GM23248 (cell line): Measurements from ENCODE around the gene TELO2. TPM values are rescaled to one million over a fixed set of nuclear protein-coding genes. Genes with fewer than 3 reads are reported as not detected.

ENCODE experiments used
- DNase-seq: peaks from one replicate; pipeline ENCODE4 v3.0.0-alpha.2; 2015
- H2AFZ ChIP-seq: fragments of 200-600 bp; sonication (generic); 2 replicates; pipeline ENCODE4 v1.6.1; 2016; ENCODE audit warnings: antibody characterized with exemption
- H3F3A ChIP-seq: fragments of 200-600 bp; sonication (generic); 2 replicates; pipeline ENCODE4 v1.6.1; 2016; ENCODE audit warnings: mild to moderate bottlenecking, antibody characterized with exemption, mixed run types; ENCODE audit not compliant: insufficient read depth
- H3K27ac ChIP-seq: fragments of 200-600 bp; sonication (generic); 2 replicates; pipeline ENCODE4 v1.5.1; 2016; ENCODE audit warnings: mild to moderate bottlenecking
- H3K27me3 ChIP-seq: fragments of 200-600 bp; sonication (generic); replicated peaks from 2 replicates; pipeline ENCODE4 v1.6.1; 2016; ENCODE audit warnings: mild to moderate bottlenecking; ENCODE audit not compliant: insufficient read depth
- H3K36me3 ChIP-seq: fragments of 200-600 bp; sonication (generic); 2 replicates; pipeline ENCODE4 v1.6.1; 2016; ENCODE audit warnings: low read depth, mild to moderate bottlenecking
- H3K4me1 ChIP-seq: fragments of 200-600 bp; sonication (generic); 2 replicates; pipeline ENCODE4 v1.6.1; 2016; ENCODE audit warnings: mild to moderate bottlenecking; ENCODE audit not compliant: insufficient read depth
- H3K4me2 ChIP-seq: fragments of 200-600 bp; sonication (generic); one replicate; pipeline ENCODE4 v1.6.1; 2016; ENCODE audit warnings: mild to moderate bottlenecking; ENCODE audit not compliant: unreplicated experiment
- H3K4me3 ChIP-seq: fragments of 200-600 bp; sonication (generic); 2 replicates; pipeline ENCODE4 v1.5.1; 2016; ENCODE audit warnings: mild to moderate bottlenecking
- H3K79me2 ChIP-seq: fragments of 200-600 bp; sonication (generic); 2 replicates; pipeline ENCODE4 v1.6.1; 2016; ENCODE audit warnings: mild to moderate bottlenecking; ENCODE audit not compliant: insufficient read depth
- H3K9ac ChIP-seq: fragments of 200-600 bp; sonication (generic); 2 replicates; pipeline ENCODE4 v1.6.1; 2016; ENCODE audit warnings: mild to moderate bottlenecking
- H3K9me2 ChIP-seq: fragments of 200-600 bp; sonication (generic); 2 replicates; pipeline ENCODE4 v1.6.1; 2016; ENCODE audit warnings: mixed run types, mild to moderate bottlenecking, moderate library complexity; ENCODE audit not compliant: insufficient read depth
- H3K9me3 ChIP-seq: fragments of 200-600 bp; sonication (generic); one replicate; pipeline ENCODE4 v1.6.1; 2017; ENCODE audit warnings: low read depth
- H4K20me1 ChIP-seq: fragments of 200-600 bp; sonication (generic); 2 replicates; pipeline ENCODE4 v1.6.0; 2016; ENCODE audit not compliant: insufficient read depth
- EZH2 ChIP-seq: fragments of 200-600 bp; sonication (generic); IDR thresholded peaks from 2 replicates; pipeline ENCODE4 v1.6.1; 2018; ENCODE audit warnings: antibody characterized with exemption, mild to moderate bottlenecking; ENCODE audit not compliant: insufficient read depth, poor library complexity, severe bottlenecking
- EZH2phosphoT487 ChIP-seq: fragments of 200-600 bp; sonication (generic); IDR thresholded peaks from 2 replicates; pipeline ENCODE4 v1.6.1; 2018; ENCODE audit warnings: antibody characterized with exemption, moderate library complexity, mild to moderate bottlenecking, low read depth; ENCODE audit not compliant: insufficient read depth
- WGBS, 2 experiments: methylation state at CpG; one replicate each; pipeline ENCODE4 v1.1.6; 2015 to 2017; ENCODE audit warnings: low lambda C conversion rate in 2 of 2, low coverage in 1 of 2; ENCODE audit errors: missing lambda C conversion rate in 2 of 2; 5-methylcytosine and 5-hydroxymethylcytosine counted together
- in situ Hi-C: fragments of 300-500 bp; cut with MboI; formaldehyde crosslinking; loops from 2 replicates; pipeline ENCODE4 v1.15.0; 2020
- polyA plus RNA-seq: library from polyadenylated mRNA; unstranded; fragments of >200 nt; fragmentation: Nextera tagmentation; extraction: Ambion mirVana; gene quantifications from 2 replicates; pipeline ENCODE4 v1.2.1, GENCODE V29; 2016
- total RNA-seq: library from RNA; depleted of rRNA; stranded (reverse); fragments of >200 nt; shearing (Covaris generic); gene quantifications from 2 replicates; pipeline ENCODE4 v1.2.3, GENCODE V29; 2014

TELO2 gene
- total and polyA plus RNA-seq, 2 experiments from 2014 or later: 29.3 to 30.5 TPM

DNA sequence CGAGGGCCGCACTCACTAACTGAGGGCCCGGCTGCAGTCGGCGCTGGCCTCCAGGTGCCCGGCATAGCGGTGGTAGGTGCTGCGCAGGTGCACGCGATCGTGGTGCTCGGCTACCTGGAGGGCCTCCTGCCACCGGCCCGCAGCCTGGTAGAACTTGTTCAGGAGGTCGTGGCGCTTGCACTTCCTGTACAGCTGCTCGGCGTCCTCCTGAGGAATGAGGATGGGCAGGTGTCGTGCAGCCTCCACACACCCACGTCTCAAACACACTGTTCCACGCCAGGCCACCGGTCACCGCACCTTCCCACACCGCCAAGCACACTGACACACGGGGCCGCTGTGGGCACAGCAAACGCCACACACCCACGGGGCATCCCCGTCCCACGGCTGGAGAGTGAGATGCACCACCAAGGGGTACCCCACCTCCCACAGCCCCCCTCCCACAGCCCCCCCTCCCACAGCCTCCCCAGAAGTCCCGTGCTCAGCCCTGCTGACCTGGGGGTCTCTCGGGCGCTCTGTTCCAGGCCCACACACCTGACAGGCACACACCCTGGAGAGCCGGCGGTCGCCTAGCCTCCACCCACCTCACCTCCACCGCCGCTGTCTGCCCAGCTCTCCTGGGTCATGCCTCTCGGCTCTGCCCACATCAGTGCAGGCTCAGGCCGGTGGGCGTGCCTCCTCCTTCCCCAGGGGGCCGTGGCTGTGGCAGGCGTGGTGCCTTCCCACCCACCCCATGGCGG, 32.9 kb downstream of the TELO2 start:
- in situ Hi-C loops: no loop called here

DNA sequence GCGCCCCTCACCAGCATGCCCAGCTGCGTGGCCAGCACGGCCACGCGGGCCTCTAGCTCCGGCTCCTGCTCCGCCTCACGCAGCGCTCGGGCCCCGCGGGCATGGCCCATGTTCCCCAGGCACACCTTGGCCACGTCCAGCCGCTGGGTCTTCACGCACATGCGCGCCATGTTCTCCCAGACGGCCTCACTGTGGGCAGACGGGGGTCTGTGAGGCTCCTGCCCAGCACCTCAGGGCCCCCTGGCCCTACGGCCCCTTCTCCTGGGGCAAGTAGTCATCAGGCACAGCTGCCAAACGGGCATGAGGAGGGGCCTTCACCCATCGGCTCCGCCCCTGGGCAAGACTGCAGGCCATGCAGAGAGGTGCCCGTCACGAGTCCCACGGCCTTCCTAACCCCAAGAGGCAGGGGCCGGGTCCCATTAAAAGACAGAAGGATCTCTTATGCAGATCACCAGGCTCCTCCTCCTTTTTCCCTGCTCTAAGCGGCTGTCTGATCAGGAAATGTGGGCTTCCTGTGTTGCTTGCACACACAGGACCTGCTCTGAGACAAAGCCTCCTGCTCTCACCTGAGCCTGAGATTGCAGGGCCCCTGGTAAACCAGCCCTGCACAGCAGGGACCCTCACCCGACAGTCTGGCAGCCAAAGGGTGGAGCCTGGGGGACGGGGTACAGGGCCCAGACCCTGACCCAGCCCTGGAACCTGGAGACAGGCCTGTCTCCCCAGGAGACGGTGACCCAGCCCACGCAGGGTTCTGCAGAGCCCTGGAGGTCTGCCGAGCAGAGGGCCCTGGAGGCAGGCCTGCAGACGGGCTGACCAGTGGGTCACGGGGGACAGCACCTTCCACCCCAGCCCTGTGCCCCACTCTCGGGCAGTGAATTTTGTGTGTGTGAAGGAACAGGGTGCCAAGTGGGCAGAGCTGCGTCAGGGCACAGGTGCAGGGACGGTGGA, 33.7 kb downstream of the TELO2 start:
- no peak overlapping the region for H2AFZ ChIP-seq

More for the DNA sequence above, 32.9 kb downstream of the TELO2 start:
- no peak overlapping the region for H2AFZ ChIP-seq
- WGBS, 2 experiments: 91 to 95% methylated on average over 32 to 44 of the region's 44 CpGs
- H3K9ac ChIP-seq: no peak overlapping the region
- no peaks in the 10 kb centered on the region for H3K79me2 ChIP-seq
- no peak overlapping the region for H3K27ac ChIP-seq
- H3K9me3 ChIP-seq: no peaks in the 10 kb centered on the region
- H3K4me2 ChIP-seq: no peak overlapping the region
- H3K4me1 ChIP-seq: peaks cover 10% of the 10 kb centered on the region; the same call in 1 of the 2 replicates
- no peak for DNase-seq
- no peaks in the 10 kb centered on the region for H3K9me2 ChIP-seq
- TF ChIP-seq EZH2 (no peak), EZH2phosphoT487 (no peak)
- H3K36me3 ChIP-seq: no peaks in the 10 kb centered on the region
- no peaks in the 10 kb centered on the region for H3K27me3 ChIP-seq
- H3K4me3 ChIP-seq: no peak overlapping the region
- no peaks in the 10 kb centered on the region for H4K20me1 ChIP-seq
- peaks cover 5% of the 10 kb centered on the region; the same call in 1 of the 2 replicates for H3F3A ChIP-seq

DNA sequence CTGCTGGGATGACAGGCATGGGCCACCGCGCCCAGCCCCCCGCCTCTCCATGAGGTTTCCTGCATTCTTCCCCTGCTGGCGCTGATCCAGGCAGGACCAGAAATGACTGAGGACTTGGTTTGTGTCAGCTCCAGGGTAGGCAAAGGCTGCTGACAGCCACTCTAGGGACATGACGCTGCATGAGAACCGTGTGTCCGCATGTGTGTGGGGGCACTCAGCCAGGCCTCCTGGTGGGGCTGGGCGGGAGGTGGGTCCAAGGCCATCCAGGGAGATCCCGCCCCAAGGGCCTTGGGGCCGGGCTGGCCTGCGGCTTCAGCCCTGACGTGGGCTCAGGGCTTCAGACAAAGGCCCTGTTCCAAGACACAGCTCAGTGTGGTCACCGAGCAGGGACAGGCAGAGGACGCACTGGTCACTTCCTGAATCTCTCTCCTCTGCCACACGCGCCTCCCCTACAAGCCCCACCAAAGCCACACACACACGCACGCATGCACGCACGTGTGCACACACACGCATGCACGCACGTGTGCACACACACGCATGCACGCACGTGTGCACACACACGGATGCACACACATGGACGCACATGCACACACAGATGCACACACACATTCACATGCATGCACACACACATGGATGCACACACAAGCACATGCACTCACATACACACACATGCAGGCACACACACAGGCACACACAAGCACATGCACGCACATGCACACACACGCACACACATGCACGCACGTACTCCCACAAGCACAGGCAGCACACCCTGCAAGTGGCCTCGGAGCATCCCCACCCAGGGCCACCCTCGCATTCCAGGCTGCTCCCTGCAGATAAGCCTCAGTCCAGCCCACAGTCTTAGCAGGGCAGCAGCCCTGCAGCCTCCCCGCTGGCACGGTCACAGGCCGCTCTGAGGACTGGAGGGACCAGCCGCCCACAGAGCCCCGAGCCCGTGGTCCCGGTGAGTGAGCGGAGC, 35.0 kb downstream of the TELO2 start:
- Histone ChIP-seq H2AFZ (no peak overlapping the region), H3K9ac (no peak overlapping the region), H3F3A (peaks cover 10% of the 10 kb centered on the region), H3K27me3 (no peaks in the 10 kb centered on the region), H3K9me2 (no peaks in the 10 kb centered on the region), H4K20me1 (no peaks in the 10 kb centered on the region), H3K79me2 (no peaks in the 10 kb centered on the region), H3K4me1 (peaks cover 28% of the 10 kb centered on the region), H3K4me3 (no peak overlapping the region), H3K4me2 (no peak overlapping the region), H3K9me3 (no peaks in the 10 kb centered on the region), H3K36me3 (no peaks in the 10 kb centered on the region), H3K27ac (no peak overlapping the region)
- TF ChIP-seq EZH2phosphoT487 (no peak), EZH2 (no peak)
- in situ Hi-C loops: no loop called here
- WGBS, 2 experiments: 78 to 79% methylated on average over 39 to 40 of the region's 42 CpGs
- no peak for DNase-seq

More for the DNA sequence above, 33.7 kb downstream of the TELO2 start:
- Histone ChIP-seq H3K4me2 (no peak overlapping the region), H3K4me3 (no peak overlapping the region), H3K79me2 (no peaks in the 10 kb centered on the region), H3K27ac (no peak overlapping the region), H4K20me1 (no peaks in the 10 kb centered on the region), H3K27me3 (no peaks in the 10 kb centered on the region), H3K9me2 (no peaks in the 10 kb centered on the region), H3K4me1 (peaks cover 17% of the 10 kb centered on the region), H3K9ac (no peak overlapping the region), H3K36me3 (no peaks in the 10 kb centered on the region), H3K9me3 (no peaks in the 10 kb centered on the region), H3F3A (peaks cover 5% of the 10 kb centered on the region)
- WGBS, 2 experiments: 89 to 92% methylated on average over 35 of the region's 38 CpGs
- TF ChIP-seq EZH2 (no peak), EZH2phosphoT487 (no peak)
- in situ Hi-C loops: no loop called here
- no peak for DNase-seq
